H9 (cell line): ENCODE measurements around the gene MSI1. TPM values are rescaled to one million over a fixed set of nuclear protein-coding genes. Genes with fewer than 3 reads are reported as not detected.

ENCODE experiments used
- DNase-seq: peaks from one replicate; pipeline ENCODE4 v3.0.0-alpha.2; 2017
- H2AFZ ChIP-seq: one replicate; pipeline ENCODE4 v1.6.1; 2013; ENCODE audit warnings: mild to moderate bottlenecking, low read length, control low read depth, moderate library complexity
- H2AK5ac ChIP-seq: 2 replicates; pipeline ENCODE4 v1.6.1; 2013; ENCODE audit warnings: low read length, control low read depth, mixed read lengths; ENCODE audit not compliant: insufficient read length
- H2BK120ac ChIP-seq: one replicate; pipeline ENCODE4 v1.6.1; 2013; ENCODE audit warnings: low read depth, mild to moderate bottlenecking, low read length, control low read depth, inconsistent platforms; ENCODE audit not compliant: poor library complexity, severe bottlenecking
- H2BK12ac ChIP-seq: 2 replicates; pipeline ENCODE4 v1.6.1; 2013; ENCODE audit warnings: low read length, control low read depth, mixed read lengths, low read depth; ENCODE audit not compliant: insufficient read length
- H2BK15ac ChIP-seq: 2 replicates; pipeline ENCODE4 v1.6.1; 2013; ENCODE audit warnings: low read depth, low read length, control low read depth
- H2BK20ac ChIP-seq: one replicate; pipeline ENCODE4 v1.6.1; 2013; ENCODE audit warnings: low read depth, mild to moderate bottlenecking, low read length, control low read depth, inconsistent platforms; ENCODE audit not compliant: poor library complexity, severe bottlenecking
- H2BK5ac ChIP-seq: 2 replicates; pipeline ENCODE4 v1.6.1; 2013; ENCODE audit warnings: low read length, control low read depth, mixed read lengths; ENCODE audit not compliant: insufficient read length
- H3K14ac ChIP-seq: 2 replicates; pipeline ENCODE4 v1.6.1; 2013; ENCODE audit warnings: low read length, control low read depth; ENCODE audit not compliant: insufficient read depth
- H3K18ac ChIP-seq: 2 replicates; pipeline ENCODE4 v1.6.1; 2013; ENCODE audit warnings: low read depth, mild to moderate bottlenecking, mixed read lengths, low read length, control low read depth; ENCODE audit not compliant: insufficient read length
- H3K23ac ChIP-seq: 2 replicates; pipeline ENCODE4 v1.6.1; 2013; ENCODE audit warnings: low read length, control low read depth, mixed read lengths, low read depth; ENCODE audit not compliant: insufficient read length
- H3K23me2 ChIP-seq: 2 replicates; pipeline ENCODE4 v1.6.1; 2013; ENCODE audit warnings: low read depth, mild to moderate bottlenecking, mixed read lengths, low read length, control low read depth; ENCODE audit not compliant: insufficient read length, poor library complexity, severe bottlenecking
- H3K27ac ChIP-seq: 2 replicates; pipeline ENCODE4 v1.5.1; 2013; ENCODE audit warnings: low read length, control low read depth, mixed read lengths, low read depth; ENCODE audit not compliant: insufficient read length
- H3K27me3 ChIP-seq: 2 replicates; pipeline ENCODE4 v1.6.1; 2013; ENCODE audit warnings: low read length, control low read depth, inconsistent platforms; ENCODE audit not compliant: insufficient read depth
- H3K4ac ChIP-seq: 2 replicates; pipeline ENCODE4 v1.6.1; 2013; ENCODE audit warnings: low read depth, mild to moderate bottlenecking, control low read depth, inconsistent platforms, low read length, moderate library complexity
- H3K4me1 ChIP-seq: 2 replicates; pipeline ENCODE4 v1.6.1; 2013; ENCODE audit warnings: low read length, control low read depth, inconsistent platforms; ENCODE audit not compliant: insufficient read depth
- H3K4me2 ChIP-seq: 2 replicates; pipeline ENCODE4 v1.6.1; 2013; ENCODE audit warnings: low read length, control low read depth, mixed read lengths; ENCODE audit not compliant: insufficient read length, insufficient read depth
- H3K56ac ChIP-seq: 2 replicates; pipeline ENCODE4 v1.6.1; 2013; ENCODE audit warnings: low read depth, mild to moderate bottlenecking, mixed read lengths, low read length, control low read depth; ENCODE audit not compliant: insufficient read length
- H3K79me1 ChIP-seq: 2 replicates; pipeline ENCODE4 v1.6.1; 2013; ENCODE audit warnings: low read depth, mild to moderate bottlenecking, moderate library complexity, low read length, control low read depth, inconsistent platforms; ENCODE audit not compliant: insufficient read depth, poor library complexity, severe bottlenecking
- H3K79me2 ChIP-seq: 2 replicates; pipeline ENCODE4 v1.6.1; 2013; ENCODE audit warnings: low read length, control low read depth, inconsistent platforms; ENCODE audit not compliant: insufficient read depth
- H3K9ac ChIP-seq: 2 replicates; pipeline ENCODE4 v1.6.1; 2013; ENCODE audit warnings: low read length, control low read depth, mixed read lengths; ENCODE audit not compliant: insufficient read length; ENCODE audit errors: extremely low read depth
- H3K9me3 ChIP-seq: one replicate; pipeline ENCODE4 v1.6.1; 2013; ENCODE audit warnings: low read depth, low read length, inconsistent platforms; ENCODE audit not compliant: control insufficient read depth
- H3T11ph ChIP-seq: one replicate; pipeline ENCODE4 v1.6.1; 2013; ENCODE audit warnings: mild to moderate bottlenecking, low read length, control low read depth, inconsistent platforms
- H4K20me1 ChIP-seq: one replicate; pipeline ENCODE4 v1.6.1; 2013; ENCODE audit not compliant: control insufficient read depth, insufficient read length, insufficient read depth
- H4K5ac ChIP-seq: 2 replicates; pipeline ENCODE4 v1.6.1; 2013; ENCODE audit warnings: low read depth, mild to moderate bottlenecking, mixed read lengths, low read length, control low read depth; ENCODE audit not compliant: insufficient read length
- H4K8ac ChIP-seq: replicated peaks from 2 replicates; pipeline ENCODE4 v1.6.1; 2013; ENCODE audit warnings: low read length, control low read depth, mixed read lengths, low read depth; ENCODE audit not compliant: insufficient read length
- H4K91ac ChIP-seq: 2 replicates; pipeline ENCODE4 v1.6.1; 2013; ENCODE audit warnings: low read depth, mild to moderate bottlenecking, moderate library complexity, mixed read lengths, low read length, control low read depth; ENCODE audit not compliant: insufficient read length
- H3K27ac Mint-ChIP-seq, 3 experiments: 2 replicates in 2 of 3; 3 replicates in 1 of 3; pipeline ENCODE4 v1.8.0; 2020 to 2021; ENCODE audit warnings: mixed read lengths in 3 of 3, mild to moderate bottlenecking in 1 of 3, moderate library complexity in 1 of 3
- H3K27me3 Mint-ChIP-seq: 2 replicates; pipeline ENCODE4 v1.8.0; 2021; ENCODE audit warnings: low read depth, mild to moderate bottlenecking, moderate library complexity, mixed read lengths
- H3K36me3 Mint-ChIP-seq, 3 experiments: 2 replicates in 2 of 3; 3 replicates in 1 of 3; pipeline ENCODE4 v1.8.0; 2020 to 2021; ENCODE audit warnings: low read depth in 3 of 3, mixed read lengths in 3 of 3; ENCODE audit not compliant: insufficient read depth in 1 of 3
- H3K4me1 Mint-ChIP-seq, 2 experiments: 2 replicates each; pipeline ENCODE4 v1.8.0; 2020; ENCODE audit warnings: mixed read lengths in 2 of 2
- H3K4me3 Mint-ChIP-seq, 2 experiments: 2 replicates in 1 of 2; 3 replicates in 1 of 2; pipeline ENCODE4 v1.8.0; 2020 to 2021; ENCODE audit warnings: mild to moderate bottlenecking in 2 of 2, mixed read lengths in 2 of 2, moderate library complexity in 1 of 2
- H3K9me3 Mint-ChIP-seq, 2 experiments: 2 replicates in 1 of 2; 3 replicates in 1 of 2; pipeline ENCODE4 v1.8.0; 2020; ENCODE audit warnings: mild to moderate bottlenecking in 2 of 2, mixed read lengths in 2 of 2, moderate library complexity in 1 of 2
- WGBS: extraction: QIAGEN DNeasy Blood & Tissue Kit; methylation state at CpG from one replicate; pipeline ENCODE4 v1.1.7; 2013; ENCODE audit warnings: missing lambda C conversion rate, low lambda C conversion rate, mixed read lengths; ENCODE audit not compliant: insufficient read length; ENCODE audit errors: extremely low coverage; 5-methylcytosine and 5-hydroxymethylcytosine counted together
- total RNA-seq: library from RNA; stranded (reverse); gene quantifications from 2 replicates; pipeline ENCODE4 v1.2.1, GENCODE V29; 2021
- TF ChIP-seq, protein P1 (sequence below): fragments of 200-600 bp; sonication (generic); conservative IDR thresholded peaks from 3 replicates; pipeline ENCODE4 v1.8.0; 2021; ENCODE audit warnings: antibody characterized with exemption, mild to moderate bottlenecking

The MSI1 gene
- total RNA-seq, 1 experiment from 2014 or later = 91.5 TPM

DNA sequence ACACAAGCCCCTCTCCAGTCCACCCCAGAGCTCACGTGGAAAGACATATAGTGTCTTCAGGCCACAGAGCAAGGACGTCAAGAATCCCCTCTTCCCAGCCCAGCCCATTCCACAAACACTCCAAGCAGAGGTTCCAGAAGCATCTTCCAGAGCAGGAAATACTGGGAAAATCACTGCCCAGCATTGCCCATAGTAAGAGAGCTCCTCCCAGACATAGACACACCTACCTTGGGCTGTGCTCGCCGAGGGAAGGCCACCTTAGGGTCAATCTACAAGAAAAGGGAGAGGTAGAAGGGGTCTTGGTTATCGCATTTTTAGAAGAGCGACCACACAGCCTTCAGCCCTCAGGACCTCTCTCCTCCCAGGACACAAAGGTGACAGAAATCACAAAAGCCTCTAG, 4.5 kb downstream of the MSI1 start:
- H3K9me3 ChIP-seq = no peaks in the 10 kb centered on the region
- TF ChIP-seq, protein P1, sequence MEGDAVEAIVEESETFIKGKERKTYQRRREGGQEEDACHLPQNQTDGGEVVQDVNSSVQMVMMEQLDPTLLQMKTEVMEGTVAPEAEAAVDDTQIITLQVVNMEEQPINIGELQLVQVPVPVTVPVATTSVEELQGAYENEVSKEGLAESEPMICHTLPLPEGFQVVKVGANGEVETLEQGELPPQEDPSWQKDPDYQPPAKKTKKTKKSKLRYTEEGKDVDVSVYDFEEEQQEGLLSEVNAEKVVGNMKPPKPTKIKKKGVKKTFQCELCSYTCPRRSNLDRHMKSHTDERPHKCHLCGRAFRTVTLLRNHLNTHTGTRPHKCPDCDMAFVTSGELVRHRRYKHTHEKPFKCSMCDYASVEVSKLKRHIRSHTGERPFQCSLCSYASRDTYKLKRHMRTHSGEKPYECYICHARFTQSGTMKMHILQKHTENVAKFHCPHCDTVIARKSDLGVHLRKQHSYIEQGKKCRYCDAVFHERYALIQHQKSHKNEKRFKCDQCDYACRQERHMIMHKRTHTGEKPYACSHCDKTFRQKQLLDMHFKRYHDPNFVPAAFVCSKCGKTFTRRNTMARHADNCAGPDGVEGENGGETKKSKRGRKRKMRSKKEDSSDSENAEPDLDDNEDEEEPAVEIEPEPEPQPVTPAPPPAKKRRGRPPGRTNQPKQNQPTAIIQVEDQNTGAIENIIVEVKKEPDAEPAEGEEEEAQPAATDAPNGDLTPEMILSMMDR = no peak
- no peak overlapping the region for H4K91ac ChIP-seq
- no peak overlapping the region for H2BK120ac ChIP-seq
- peaks cover 29 to 64% (median 64%) of the 10 kb centered on the region in 3 experiments for H3K36me3 Mint-ChIP-seq
- H2BK20ac ChIP-seq = no peak overlapping the region
- no peak overlapping the region for H2BK15ac ChIP-seq
- H3K4me1 Mint-ChIP-seq = peaks cover 62 to 73% of the 10 kb centered on the region in 2 experiments
- H3K14ac ChIP-seq = no peak overlapping the region
- H3K9ac ChIP-seq = no peak overlapping the region
- no peaks in the 10 kb centered on the region for H3K79me2 ChIP-seq
- H4K8ac ChIP-seq = no peak overlapping the region
- H2AFZ ChIP-seq = no peak overlapping the region
- H2AK5ac ChIP-seq = no peak overlapping the region
- no peak overlapping the region; a peak in 1 of 5 replicates for H3K4me3 Mint-ChIP-seq
- no peak overlapping the region for H3K18ac ChIP-seq
- H3K23ac ChIP-seq = no peak overlapping the region
- H3K56ac ChIP-seq = no peak overlapping the region
- H3K4me2 ChIP-seq = no peak overlapping the region
- WGBS = no CpG with 5 or more reads among the region's 6 CpGs
- H3K23me2 ChIP-seq = peaks cover 9% of the 10 kb centered on the region
- no peak for DNase-seq
- H2BK5ac ChIP-seq = no peak overlapping the region
- H3K27me3 ChIP-seq = no peaks in the 10 kb centered on the region; the same call in 1 of the 2 replicates
- peaks cover 5% of the 10 kb centered on the region for H4K20me1 ChIP-seq
- H3K9me3 Mint-ChIP-seq = no peaks in the 10 kb centered on the region
- no peak overlapping the region for H3K27ac ChIP-seq
- no peak overlapping the region for H3T11ph ChIP-seq
- H3K27ac Mint-ChIP-seq = peak overlapping the region in 1 of 3 experiments; percentile 19; a peak in 1 of 7 replicates
- peaks cover 11% of the 10 kb centered on the region; the same call in 1 of the 2 replicates for H3K4me1 ChIP-seq
- H2BK12ac ChIP-seq = no peak overlapping the region
- no peak overlapping the region for H3K4ac ChIP-seq
- peaks cover 10% of the 10 kb centered on the region for H3K27me3 Mint-ChIP-seq
- H3K79me1 ChIP-seq = peaks cover 2% of the 10 kb centered on the region
- no peak overlapping the region for H4K5ac ChIP-seq
